Fibroblast of lung (primary cell): Measurements from ENCODE around the gene CALHM6.

ENCODE experiments used
- EZH2 ChIP-seq: IDR thresholded peaks from 2 replicates; pipeline ENCODE4 v1.5.1; 2012; ENCODE audit warnings: low read length, control low read depth, mild to moderate bottlenecking; ENCODE audit errors: missing control alignments
- TF ChIP-seq, protein P1 (sequence below), 2 donors: IDR thresholded peaks in 1 of 2; conservative IDR thresholded peaks in 1 of 2; 1 replicate in 1 of 2; 2 replicates in 1 of 2; pipeline ENCODE4 v1.5.1; 2011 to 2012; ENCODE audit warnings: low read length in 2 of 2, control low read depth in 1 of 2, inconsistent platforms in 1 of 2, low read depth in 1 of 2, mild to moderate bottlenecking in 1 of 2

DNA sequence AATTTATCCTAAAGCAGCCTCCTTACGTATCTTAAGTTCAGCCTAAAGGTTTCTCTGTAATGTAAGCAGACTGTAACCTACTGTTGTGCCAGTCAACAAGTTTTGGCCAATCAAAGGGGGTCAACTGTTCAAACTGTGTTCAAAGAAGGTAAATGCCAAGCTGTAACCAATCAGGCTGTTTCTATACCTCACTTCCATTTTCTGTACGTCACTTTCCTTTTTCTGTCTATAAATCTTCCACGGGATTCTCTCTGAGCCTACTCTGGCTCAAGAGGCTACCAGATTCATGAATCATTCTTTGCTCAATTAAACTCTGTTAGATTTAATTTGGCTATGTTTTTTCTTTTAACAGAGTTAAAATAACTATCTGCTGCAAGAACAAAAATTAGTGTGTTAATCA is 5.1 kb upstream of the CALHM6 start:
- TF ChIP-seq, protein P1, sequence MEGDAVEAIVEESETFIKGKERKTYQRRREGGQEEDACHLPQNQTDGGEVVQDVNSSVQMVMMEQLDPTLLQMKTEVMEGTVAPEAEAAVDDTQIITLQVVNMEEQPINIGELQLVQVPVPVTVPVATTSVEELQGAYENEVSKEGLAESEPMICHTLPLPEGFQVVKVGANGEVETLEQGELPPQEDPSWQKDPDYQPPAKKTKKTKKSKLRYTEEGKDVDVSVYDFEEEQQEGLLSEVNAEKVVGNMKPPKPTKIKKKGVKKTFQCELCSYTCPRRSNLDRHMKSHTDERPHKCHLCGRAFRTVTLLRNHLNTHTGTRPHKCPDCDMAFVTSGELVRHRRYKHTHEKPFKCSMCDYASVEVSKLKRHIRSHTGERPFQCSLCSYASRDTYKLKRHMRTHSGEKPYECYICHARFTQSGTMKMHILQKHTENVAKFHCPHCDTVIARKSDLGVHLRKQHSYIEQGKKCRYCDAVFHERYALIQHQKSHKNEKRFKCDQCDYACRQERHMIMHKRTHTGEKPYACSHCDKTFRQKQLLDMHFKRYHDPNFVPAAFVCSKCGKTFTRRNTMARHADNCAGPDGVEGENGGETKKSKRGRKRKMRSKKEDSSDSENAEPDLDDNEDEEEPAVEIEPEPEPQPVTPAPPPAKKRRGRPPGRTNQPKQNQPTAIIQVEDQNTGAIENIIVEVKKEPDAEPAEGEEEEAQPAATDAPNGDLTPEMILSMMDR (conservative IDR thresholded peaks at IDR 0.05 in 1 of 2, IDR thresholded peaks at IDR 0.05 in 1 of 2; ENCODE audit: low read depth in 1 of 2, low read length in 2 of 2), result no peak
- TF ChIP-seq EZH2, result no peak
